CMK (cell line): ENCODE measurements around the gene RNF208.
"Not testable (repeated sequence)": the region's sequence is repeated elsewhere in the genome, so short reads cannot be mapped to it uniquely, and the experiment has no call there.

Experiments
- DNase-seq: peaks from one replicate; pipeline ENCODE4 v3.0.0-alpha.2; 2010; ENCODE audit warnings: low read depth

The RNF208 gene

GRCh38 chr9:137240318-137240840, 18.3 kb upstream of the RNF208 start:
- peak; percentile 70 for DNase-seq

- not testable (repeated sequence) for DNase-seq
These were observed 17.6 kb upstream of the RNF208 start for GRCh38 chr9:137239541-137240200.

DNA sequence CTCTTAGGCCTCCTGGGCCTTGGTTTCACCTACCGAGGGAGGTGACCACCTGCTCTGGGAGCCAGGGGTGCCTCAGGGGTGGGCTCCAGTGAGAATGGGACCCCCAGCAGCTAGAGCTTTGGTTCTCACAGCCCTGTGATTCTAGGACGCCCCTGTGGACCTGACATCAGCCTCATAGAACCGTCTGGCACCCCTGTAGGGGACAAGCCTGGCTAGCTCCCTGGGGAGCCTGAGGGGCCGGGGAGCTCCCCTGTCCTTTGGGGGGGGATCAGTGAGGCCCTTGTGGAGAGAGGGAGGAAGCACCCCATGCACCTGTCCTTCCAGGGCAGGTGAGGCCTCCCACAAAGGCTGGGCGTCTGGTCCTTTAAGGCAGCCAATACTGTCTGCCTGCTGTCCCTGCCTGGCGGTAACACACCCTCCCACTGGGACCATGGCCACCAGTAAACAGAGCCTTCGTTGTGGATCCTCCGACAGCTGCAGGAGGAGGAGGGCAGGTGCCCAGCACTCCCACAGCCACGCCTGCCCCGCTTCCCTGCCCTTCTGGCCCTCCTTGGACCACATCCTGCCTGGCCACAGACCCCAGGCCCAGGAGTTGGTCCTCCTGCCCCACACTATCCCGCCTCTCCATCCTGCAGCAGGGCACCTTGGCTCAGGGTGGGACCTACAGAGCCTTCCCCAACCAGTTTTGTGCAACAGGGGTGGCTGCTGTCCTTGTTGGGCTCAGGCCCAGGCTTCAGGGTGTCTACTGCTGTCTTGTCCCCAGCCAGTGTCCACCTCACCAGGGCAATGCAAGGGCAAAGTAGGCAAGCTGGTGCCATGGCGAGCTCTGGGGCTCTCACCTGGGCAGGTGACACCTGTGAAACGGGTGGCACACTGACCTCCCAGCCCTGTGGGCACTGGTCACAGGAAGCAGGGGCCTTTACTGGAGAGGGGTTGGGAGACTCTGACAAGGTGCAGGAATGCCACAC, 16.0 kb upstream of the RNF208 start:
- no peak for DNase-seq

- DNase-seq: no peak
These were observed 14.9 kb upstream of the RNF208 start for GRCh38 chr9:137236936-137237421.

- DNase-seq: peak; percentile 93
These were observed 14.3 kb upstream of the RNF208 start for GRCh38 chr9:137236238-137236935.

DNA sequence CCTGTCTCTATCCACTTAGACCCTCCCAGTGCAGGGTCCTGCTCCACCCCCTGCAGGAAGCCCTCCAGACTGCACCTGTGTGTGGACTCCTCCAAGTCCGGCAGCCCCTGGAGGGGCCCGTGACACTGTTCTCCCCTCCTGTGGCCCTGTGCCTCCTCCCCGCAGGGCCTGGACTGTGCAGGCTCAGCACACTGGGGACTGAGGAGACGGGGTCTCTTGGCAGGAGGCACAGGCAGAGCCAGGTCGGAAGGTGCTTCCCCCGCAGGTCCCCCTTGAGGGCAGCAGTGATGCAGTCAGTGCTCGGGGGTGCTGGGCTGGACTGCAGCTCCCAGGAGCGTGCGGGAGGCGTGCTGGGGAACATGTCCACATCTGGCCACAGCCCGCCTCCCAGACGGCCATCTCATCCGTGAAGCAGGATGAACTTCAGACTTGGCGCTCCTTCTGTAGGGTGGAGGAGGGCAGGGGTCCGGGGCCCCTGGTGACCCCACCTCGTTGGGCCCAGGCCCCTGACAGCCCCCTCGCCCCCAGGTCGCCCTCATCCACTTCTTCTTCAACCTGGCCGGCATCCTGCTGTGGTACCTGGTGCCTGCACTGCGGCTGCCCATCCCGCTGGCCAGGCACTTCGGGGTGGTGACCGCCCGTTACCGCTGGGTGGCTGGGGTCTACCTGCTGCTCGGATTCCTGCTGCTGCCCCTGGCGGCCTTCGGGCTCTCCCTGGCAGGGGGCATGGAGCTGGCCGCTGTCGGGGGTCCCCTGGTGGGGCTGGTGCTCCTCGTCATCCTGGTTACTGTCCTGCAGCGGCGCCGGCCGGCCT, 13.6 kb upstream of the RNF208 start:
- DNase-seq: no peak

GRCh38 chr9:137234758-137235423, 12.9 kb upstream of the RNF208 start:
- DNase-seq: no peak

- no peak for DNase-seq
These were observed 12.1 kb upstream of the RNF208 start for GRCh38 chr9:137234055-137234697.

- DNase-seq: no peak
These were observed 11.3 kb upstream of the RNF208 start for GRCh38 chr9:137233143-137233980.

DNA sequence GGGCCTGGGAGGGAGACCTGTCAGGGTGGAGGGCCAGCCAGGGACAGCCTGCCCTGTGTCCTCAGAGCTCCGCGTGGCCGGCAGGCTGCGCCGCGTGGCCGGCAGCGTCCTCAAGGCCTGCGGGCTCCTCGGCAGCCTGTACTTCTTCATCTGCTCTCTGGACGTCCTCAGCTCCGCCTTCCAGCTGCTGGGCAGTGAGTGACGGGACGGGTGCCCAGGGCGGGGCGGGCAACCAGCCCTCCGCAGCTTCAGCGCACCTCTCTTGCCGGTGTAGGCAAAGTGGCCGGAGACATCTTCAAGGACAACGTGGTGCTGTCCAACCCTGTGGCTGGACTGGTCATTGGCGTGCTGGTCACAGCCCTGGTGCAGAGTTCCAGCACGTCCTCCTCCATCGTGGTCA, 10.5 kb upstream of the RNF208 start:
- no peak for DNase-seq

GRCh38 chr9:137232101-137232500, 10.1 kb upstream of the RNF208 start:
- DNase-seq: no peak

DNA sequence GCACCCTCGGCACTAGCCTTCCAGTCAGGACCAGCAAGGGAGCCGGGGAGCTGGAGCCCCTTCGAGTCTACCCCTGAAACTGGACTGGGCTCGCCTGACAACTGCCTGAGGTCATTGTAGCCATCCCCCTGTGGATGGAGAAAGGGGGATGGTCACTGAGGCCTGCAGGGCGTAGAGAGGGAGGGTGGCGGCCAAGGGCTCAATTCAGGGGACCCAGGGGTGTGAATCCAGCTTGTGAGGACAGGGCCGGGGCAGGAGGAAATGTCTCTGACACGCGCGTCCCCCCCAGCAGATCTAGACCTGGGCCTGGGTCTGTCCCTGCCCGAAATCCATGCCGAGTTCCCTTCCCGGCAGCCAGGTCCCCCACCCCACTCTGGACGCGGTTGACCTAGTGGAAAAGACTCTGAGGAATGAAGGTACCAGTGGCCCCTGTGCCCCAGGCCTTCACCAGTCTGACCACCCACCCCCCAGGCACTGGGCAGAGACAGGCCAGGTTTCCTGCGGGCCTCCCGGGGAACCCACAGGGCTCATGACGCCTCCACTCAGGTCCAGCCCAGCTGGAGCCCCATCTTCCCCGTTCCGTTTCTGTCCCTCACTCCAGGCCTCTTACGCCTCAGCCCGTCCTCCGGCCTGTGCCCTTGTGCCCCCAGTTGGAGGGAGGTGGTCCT, 9.5 kb upstream of the RNF208 start:
- DNase-seq: no peak

DNA sequence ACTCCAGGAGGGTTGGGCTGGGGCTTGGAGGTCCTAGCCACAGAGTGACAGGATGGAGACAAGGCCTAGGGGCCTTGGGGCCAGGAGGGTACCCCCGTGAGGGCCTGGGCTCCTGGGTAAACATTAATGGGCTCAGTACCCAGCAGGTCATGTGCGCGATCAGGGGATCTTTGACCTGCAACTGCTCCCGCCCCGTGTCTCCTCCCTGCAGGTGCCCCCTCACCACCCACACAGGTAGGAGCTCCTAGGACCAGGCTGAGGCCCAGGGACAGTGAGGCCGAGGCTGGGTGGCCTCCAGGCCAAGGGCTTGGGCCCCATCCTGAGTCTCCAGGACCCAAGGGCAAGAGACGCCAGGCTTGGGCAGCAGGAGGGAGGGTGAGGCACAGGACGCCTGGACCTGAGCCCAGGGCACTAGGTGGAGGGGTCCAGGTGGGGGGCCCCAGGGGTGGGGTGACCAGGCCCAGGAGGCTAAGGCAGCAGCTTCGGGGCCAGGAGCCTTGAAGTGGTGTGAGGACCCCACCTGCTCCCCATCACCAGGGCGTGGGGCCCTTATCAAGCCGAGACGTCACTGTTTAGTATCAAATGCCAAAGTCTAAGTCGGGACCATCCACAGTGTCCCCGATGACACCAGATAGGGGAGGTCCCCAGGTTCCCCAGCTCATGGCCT, 8.8 kb upstream of the RNF208 start, which contains the start of gene SLC34A3:
Gene SLC34A3 (plus strand): TSS at position 197 of the 667 bp plus-strand sequence. CDS start 802 bp downstream, outside the sequence.
- DNase-seq: no peak

DNA sequence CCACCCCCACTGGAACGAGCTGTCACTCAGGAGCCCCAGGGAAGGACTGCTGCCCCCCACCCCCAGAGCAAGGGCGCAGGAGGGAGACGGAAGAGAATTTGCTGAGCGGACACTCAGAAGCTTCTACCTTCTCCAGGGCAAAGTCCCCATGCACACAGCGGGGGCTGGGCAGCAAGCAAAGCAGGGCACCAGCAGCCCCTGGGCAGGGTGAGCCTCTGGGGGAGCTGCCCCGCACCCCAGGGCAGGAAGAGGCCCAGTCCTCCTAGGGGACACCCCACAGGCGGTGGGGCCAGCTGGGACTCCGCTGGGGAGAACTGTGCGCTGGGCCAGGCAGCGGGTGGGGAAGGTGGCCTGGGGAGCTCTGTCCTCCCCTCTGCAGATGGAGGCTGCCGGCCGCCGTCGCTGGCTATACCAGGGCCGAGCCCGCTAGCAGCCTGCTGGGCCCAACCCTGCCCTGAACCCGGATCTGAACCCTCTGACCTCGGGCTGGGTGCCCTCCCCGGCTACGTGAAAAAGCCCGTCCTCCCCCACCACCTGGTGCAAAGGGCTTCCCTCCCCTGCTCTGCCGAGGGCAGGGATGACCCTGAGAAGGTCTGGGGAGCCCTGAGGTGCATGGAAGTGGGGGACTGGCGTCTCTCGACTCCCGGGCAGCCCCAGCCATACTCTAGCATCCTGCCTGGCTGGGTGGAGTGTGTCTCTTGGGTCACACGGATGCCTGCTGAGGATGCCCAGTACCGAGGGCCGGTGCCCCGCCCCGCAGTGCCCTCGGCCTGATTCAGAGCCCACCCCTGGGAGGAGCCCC, 8.1 kb upstream of the RNF208 start:
- DNase-seq: no peak

- DNase-seq: no peak
These were observed 7.2 kb upstream of the RNF208 start for GRCh38 chr9:137228968-137229896.

- DNase-seq: no peak
These were observed 6.5 kb upstream of the RNF208 start for GRCh38 chr9:137228506-137228967.
